GM21576 (cell line): ENCODE measurements around the gene NSG2.

Experiments used
- ATAC-seq: cut with Tn5 transposase; IDR thresholded peaks from one replicate; pipeline ENCODE4 v1.9.1; 2021; ENCODE audit warnings: mild to moderate bottlenecking, moderate library complexity; ENCODE audit not compliant: unreplicated experiment

Gene NSG2

DNA sequence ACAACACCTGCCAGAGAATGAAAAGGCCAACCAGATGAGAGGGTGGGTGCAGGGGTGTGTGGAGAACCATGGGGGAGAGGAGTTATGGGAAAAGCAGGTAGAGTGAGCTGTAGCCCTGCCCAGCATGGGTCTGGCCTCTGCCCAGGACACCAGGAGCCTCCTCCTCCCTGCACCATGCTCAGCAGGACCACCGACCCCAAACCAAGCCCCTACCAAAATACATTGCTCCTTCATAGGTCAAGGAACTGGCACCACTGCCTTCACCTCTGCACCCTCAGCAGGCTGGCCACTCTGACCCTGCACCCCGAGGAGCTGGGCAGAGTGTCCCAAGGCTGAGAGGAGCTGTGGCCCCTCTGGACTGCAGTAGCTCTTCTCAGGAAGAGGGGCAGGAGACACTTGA lies 102.0 kb downstream of the NSG2 start:
- ATAC-seq, result no peak

DNA sequence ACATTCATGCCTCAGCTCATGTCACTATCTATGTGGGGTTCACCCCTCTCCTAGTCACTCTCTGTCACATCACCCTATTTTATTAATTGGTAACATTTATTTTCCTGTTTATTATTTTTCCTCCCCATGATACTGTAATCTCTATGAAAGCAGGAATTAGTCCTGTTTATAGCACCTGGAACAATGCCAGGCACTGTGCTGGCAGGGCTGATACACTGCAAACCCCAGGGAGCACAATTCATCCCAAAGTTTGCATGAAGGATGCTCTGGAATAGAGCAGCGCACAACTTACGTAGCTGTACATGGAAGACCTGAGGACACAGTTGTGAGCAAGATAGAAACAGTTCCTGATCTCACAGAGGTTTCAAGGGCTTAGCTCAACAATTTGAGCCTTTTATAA lies 103.2 kb downstream of the NSG2 start:
- no peak for ATAC-seq

GRCh38 chr5:174149426-174149825 lies 103.9 kb downstream of the NSG2 start:
- ATAC-seq, result no peak

DNA sequence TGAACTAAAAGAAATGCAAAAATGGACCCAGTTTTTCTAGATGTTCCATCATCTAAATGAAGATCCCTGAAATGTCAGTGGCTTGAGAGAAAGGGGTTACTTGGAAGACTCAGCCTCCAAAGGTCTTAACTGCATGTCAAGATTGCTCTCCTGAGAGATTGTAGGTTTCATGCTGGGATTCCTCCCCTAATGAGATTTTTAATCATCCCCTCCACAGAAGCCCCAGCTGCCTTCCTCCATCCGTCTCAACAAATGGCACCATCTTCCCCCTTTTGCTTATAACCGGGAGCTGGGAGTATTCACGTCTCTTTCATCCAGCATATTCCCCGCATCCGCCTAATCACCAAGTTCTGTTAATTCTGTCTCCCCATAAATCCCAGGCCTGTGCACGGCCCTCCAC lies 104.5 kb downstream of the NSG2 start:
- ATAC-seq, result no peak

GRCh38 chr5:174151599-174152181 lies 106.2 kb downstream of the NSG2 start:
- no peak for ATAC-seq

DNA sequence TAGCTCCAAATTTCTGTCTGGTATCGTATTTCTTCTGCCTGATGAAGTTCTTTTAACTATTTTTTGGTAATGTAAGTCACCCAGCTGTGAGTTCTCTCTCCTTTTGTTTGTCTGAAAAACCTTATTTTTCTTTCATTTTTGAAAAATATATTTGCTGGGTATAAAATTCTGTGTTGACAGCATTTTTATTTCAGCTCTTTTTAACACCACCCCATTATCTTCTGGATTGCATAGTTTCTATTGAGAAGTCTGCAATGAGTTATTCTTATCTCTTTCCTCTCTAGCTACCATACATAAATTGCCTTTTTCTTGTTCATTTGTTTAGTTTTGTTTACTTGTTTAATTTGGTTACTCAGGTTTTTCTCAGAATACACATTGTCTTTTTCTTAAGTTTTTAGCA lies 109.1 kb downstream of the NSG2 start:
- no peak for ATAC-seq

DNA sequence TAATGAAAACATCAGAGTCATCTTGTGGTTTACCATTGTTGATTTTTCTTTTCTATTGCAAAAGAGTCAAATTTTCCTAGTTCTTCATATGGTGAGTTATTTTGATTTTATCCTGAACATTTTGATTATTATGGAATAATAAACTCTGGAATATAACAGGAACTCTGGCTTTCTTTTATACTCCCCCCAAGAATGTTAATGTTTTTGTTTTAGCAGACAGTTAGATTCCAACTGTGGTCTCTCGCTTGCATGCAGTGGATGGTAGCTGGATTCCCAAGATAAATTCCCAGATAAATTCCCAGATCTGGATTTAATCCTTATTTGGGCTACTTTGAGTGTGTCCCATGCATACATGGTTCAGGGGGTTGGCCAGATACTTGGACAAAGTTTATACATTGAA lies 109.8 kb downstream of the NSG2 start:
- ATAC-seq, result no peak

DNA sequence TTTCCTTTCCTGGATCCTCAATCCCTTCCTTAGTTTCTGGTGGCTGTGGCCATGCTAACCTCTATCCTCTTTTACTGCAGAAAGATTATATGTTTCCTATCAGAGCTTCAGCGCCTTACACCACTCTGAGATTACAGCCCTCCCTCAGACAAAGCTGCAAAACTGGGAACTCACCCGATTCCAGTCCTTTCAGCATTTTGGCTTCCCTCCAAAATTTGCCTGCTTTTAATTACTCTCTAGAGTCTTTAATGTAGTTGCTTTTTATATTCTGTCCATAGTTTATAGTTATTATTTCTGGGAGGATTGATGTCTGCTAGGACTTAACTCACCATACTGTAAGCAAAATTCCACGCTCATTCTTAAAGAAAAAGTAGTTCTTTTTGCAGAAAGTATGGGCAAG lies 110.2 kb downstream of the NSG2 start:
- no peak for ATAC-seq

GRCh38 chr5:174157048-174157447 lies 111.5 kb downstream of the NSG2 start:
- no peak for ATAC-seq
